Hematopoietic multipotent progenitor cell treated with erythropoietin and hydrocortisone succinate and interleukin-3 and kit ligand, for 4 days (in vitro differentiated cells): ENCODE measurements around the gene ZNF587B.
"Not testable (repeated sequence)": the region's sequence is repeated elsewhere in the genome, so short reads cannot be mapped to it uniquely, and the experiment has no call there.

Source experiments
- DNase-seq: peaks from one replicate; pipeline ENCODE4 v3.0.0-alpha.2; 2015

Gene ZNF587B

DNA sequence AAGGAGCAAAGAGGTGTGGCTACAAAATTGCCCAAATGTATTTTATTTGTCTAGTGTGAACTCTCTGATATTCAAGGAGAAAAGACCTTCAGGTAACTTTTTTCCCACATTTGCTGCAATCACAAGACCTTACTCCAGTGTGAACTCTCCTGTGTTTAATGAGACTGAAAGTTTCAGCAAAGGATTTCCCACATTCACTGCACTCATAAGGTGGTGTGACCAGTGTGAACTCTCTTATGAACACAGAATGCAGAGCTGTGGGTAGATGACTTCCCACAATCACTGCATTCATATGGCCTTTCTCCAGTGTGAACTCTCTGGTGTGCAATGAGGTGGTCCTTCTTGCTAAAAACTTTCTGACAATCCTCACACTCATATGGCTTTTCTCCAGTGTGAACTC lies 42.4 kb downstream of the ZNF587B start:
- DNase-seq: no peak

DNA sequence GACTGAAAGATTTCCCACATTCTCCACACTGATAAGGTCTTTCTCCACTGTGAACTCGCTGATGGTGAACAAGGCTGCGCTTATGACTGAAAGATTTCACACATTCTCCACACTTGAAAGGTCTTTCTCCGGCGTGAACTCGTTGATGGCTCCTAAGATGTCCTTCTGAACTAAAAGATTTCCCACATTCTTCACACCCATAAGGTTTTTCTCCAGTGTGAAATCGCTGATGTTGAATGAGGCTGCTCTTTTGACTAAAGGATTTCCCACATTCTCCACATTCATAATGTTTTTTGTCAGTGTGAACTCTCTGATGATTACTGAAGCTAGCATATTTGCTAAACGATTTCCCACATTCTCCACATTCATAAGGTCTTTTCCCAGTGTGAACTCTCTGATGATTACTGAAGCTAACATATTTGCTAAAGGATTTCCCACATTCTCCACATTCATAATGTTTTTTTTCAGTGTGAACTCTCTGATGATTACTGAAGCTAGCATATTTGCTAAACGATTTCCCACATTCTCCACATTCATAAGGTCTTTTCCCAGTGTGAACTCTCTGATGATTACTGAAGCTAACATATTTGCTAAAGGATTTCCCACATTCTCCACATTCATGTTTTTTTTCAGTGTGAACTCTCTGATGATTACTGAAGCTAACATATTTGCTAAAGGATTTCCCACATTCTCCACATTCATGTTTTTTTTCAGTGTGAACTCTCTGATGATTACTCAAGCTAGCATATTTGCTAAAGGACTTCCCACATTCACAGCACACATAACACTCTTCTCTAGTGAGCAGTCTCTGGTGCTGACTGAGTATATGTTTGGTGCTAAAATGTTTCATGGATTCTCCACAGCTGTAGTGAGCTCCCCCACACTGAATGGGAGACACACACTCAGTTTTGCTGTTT lies 44.0 kb downstream of the ZNF587B start:
- DNase-seq: not testable (repeated sequence)

DNA sequence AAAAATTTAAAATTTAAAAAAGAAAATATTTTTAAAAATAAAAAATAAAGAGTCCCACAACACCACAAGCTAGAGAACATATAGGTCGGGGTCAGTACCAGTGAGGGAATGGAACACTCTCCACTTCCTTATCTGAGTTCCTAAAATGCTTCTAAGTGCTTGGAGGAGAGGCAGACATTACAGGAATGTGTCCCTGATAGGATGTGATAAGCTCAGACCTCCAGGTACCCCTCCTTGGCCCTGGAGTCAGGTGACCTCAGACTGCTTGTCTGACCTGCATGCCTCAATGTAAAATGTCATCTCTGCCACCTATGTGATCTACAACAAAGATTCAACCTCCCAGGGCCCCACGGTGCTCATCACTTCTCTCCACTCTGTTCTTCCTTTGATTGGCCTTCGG lies 55.9 kb downstream of the ZNF587B start:
- DNase-seq: no peak

DNA sequence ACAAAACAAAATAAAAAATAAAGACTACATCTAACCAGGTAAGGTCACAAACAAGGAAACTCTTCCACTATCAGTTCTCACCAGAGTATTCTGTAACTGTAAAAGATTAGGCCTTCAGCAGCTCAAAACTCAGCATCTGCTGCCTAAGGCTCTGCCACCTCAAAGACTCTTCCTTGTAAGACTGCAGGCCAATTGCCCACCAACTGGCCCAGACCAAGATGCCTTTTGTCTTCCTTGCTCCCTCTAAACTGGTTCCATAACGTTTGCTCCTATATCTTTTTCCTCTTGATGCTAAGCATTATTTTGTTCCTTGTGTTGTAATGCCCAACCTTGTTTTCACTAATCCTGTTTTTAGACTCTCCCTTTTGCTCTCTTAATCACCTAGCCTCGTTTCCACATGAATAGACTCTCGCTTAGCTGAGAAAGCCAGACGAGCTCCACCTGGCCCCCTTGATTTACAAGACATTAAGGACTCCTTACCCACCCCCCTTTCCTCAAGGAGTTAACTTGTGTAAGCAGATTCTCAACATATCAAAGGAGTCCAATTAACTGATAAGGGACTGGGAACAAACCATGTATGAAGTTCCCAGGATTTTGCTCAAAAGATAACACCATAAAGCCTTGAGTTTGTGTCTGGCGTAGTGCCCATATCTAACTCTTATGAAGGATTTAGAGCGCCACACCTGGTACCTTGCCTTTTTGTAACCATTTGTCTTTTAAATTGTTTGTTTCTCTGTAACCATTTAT lies 57.3 kb downstream of the ZNF587B start:
- peak; percentile 52 for DNase-seq

DNA sequence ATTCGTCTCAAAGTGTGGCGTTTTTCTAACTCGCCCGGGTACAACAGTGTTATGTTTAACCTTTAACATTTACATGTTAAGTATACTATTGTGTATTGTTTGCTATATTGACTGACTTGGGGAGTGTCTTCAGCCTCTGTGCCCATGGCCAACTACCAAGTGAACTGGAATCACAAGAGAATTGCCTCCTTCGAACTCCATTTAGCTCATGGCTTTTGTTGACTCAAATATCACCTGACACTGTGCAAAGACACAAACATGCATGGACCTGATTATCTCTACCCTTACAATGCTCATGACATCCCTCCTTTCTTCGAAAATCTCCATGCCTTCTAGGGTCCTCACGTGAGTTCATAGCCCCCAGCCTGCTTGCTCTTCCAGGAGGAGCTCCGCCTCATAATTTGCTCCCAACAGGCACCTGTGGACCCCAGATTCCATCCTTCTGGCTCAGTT lies 58.0 kb downstream of the ZNF587B start:
- DNase-seq: peak; percentile 28

DNA sequence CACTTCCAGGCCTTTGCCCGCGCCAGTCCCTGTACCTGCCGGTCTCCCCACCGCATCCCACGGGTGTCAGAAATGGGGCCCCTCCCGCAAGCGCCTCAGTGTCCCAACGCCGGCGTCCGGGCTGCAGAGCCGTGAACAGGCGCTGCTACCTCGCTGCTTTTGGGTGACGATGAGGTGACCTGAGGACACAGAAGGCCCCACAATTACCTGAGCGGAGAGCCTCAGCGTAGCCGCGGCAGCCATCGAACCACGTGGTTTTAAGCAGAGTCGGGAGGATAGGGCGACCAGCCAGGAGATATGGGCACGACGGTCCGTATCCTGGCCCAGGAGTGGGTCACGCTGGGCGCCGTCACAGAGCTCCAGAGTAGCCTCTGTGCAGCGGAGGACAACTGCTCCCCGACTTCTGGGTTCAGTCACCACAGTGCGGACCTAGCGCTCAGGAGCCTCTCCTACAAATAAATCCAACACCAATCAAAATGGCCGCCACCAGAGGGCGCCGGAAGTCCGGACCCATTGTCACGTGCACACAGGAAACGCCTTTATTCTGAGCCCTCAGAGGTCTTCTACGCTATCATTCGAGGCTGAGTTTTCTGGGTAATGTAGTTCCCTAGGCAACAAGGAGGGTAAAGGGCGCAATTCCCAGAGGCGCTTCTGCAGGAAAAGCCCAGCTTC lies 58.6 kb downstream of the ZNF587B start, which contains the start of gene ZNF814:
Gene ZNF814 (minus strand): TSS at position 478 of the 672 bp plus-strand sequence. CDS start 235 bp downstream, at position 243.
- peak; percentile 96 for DNase-seq

DNA sequence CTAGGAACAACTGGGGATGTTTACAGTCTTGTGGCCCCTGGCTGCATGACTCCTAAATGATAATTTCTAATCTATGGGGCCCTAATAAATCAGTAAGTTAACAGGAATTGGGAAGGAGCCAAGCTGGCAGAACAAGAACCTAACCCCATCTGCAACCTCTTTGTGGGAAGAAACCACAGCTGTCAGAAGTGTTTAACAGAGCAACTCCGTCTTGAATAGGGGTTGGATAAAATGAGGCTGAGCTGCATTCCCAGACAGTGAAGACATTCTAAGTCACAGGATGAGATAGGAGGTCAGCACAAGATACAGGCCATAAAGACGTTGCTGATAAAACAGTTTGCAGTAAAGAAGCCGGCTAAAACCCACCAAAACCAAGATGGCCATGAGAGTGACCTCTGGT lies 60.6 kb downstream of the ZNF587B start:
- DNase-seq: not testable (repeated sequence)
